Measurements from ENCODE around the gene DCP2.

GRCh38 chr5:112934366-112934663 lies 42.3 kb upstream of the DCP2 start:
- TF ChIP-seq, protein P1, sequence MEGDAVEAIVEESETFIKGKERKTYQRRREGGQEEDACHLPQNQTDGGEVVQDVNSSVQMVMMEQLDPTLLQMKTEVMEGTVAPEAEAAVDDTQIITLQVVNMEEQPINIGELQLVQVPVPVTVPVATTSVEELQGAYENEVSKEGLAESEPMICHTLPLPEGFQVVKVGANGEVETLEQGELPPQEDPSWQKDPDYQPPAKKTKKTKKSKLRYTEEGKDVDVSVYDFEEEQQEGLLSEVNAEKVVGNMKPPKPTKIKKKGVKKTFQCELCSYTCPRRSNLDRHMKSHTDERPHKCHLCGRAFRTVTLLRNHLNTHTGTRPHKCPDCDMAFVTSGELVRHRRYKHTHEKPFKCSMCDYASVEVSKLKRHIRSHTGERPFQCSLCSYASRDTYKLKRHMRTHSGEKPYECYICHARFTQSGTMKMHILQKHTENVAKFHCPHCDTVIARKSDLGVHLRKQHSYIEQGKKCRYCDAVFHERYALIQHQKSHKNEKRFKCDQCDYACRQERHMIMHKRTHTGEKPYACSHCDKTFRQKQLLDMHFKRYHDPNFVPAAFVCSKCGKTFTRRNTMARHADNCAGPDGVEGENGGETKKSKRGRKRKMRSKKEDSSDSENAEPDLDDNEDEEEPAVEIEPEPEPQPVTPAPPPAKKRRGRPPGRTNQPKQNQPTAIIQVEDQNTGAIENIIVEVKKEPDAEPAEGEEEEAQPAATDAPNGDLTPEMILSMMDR (IDR thresholded peaks at IDR 0.05): no peak
- TF ChIP-seq POLR2A (IDR thresholded peaks at IDR 0.05): no peak

Data from breast epithelium (tissue), 3 donors.